ENCODE results near the gene OGFOD2. TPM values are rescaled to one million over a fixed set of nuclear protein-coding genes. Genes with fewer than 3 reads are reported as not detected.

OGFOD2 gene
- total RNA-seq, 4 donors from 2014 or later, result 5.9 to 16.3 (median 15.5) TPM

GRCh38 chr12:123019841-123020138 is 44.7 kb downstream of the OGFOD2 start:
- TF ChIP-seq, protein P1, sequence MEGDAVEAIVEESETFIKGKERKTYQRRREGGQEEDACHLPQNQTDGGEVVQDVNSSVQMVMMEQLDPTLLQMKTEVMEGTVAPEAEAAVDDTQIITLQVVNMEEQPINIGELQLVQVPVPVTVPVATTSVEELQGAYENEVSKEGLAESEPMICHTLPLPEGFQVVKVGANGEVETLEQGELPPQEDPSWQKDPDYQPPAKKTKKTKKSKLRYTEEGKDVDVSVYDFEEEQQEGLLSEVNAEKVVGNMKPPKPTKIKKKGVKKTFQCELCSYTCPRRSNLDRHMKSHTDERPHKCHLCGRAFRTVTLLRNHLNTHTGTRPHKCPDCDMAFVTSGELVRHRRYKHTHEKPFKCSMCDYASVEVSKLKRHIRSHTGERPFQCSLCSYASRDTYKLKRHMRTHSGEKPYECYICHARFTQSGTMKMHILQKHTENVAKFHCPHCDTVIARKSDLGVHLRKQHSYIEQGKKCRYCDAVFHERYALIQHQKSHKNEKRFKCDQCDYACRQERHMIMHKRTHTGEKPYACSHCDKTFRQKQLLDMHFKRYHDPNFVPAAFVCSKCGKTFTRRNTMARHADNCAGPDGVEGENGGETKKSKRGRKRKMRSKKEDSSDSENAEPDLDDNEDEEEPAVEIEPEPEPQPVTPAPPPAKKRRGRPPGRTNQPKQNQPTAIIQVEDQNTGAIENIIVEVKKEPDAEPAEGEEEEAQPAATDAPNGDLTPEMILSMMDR (IDR thresholded peaks at IDR 0.05), result no peak
- TF ChIP-seq POLR2A (IDR thresholded peaks at IDR 0.05), result no peak
- intact Hi-C loops (cut with DNase I), result no loop called here
- no peak for DNase-seq
- H3K4me1 ChIP-seq, result no peaks in the 10 kb centered on the region
- no peaks in the 10 kb centered on the region for H3K9me3 ChIP-seq
- 86 to 93% methylated on average over 2 of the region's 2 CpGs for WGBS, 2 donors
- no peak overlapping the region for H3K27ac ChIP-seq
- no peaks in the 10 kb centered on the region for H3K36me3 ChIP-seq
- no peak overlapping the region for H3K4me3 ChIP-seq (replicated peaks in 1 of 3)
- H3K27me3 ChIP-seq, result no peaks in the 10 kb centered on the region

DNA sequence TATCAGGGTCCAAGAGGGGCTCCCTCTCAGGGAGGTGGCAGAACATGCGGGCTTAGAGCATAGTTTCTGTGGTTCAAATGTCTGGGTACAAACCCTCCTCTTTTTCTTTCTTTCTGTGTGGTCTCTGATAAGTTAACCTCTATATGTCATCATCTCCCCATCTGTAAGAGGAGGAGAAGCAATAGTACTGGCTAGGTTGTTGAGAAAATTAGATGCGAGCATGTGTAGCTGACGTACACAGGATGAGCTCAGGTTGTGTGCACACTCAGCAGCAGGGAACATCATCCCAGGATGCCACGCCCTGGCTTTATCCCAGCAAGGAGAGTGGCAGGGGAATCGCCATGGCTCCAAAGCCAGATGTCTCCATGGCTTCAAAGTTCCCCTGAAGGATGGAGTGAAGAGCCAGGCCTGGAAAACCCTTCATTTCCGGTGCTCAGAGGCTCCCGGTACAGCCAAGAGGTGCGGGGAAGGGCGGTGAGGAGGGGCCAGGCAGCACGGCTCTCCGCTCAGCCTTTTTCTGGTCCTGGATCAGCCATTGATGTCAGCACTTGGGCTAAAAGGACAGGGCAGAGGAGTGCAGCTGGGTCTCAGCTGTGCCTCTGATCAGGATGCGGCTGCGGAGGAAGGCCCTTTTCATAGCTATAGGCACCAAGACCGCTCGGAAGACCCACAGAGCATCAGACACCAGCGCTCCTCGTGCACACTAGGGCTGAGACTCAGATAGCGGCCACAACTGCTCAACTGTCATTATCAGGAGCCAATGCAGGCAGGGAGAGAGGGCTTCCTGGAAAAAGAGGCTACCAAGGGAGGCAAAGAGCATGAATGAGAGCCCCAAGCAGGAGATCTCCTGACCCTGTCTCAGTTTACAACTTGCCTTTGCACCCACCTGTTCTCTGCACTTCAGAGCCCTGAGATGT is 46.9 kb downstream of the OGFOD2 start:
- 92 to 95% methylated on average over 16 to 18 of the region's 18 CpGs for WGBS, 2 donors
- Histone ChIP-seq H3K4me3 (replicated peaks in 1 of 3) (no peak overlapping the region), H3K4me1 (no peaks in the 10 kb centered on the region), H3K27me3 (no peaks in the 10 kb centered on the region), H3K9me3 (no peaks in the 10 kb centered on the region), H3K27ac (no peak overlapping the region), H3K36me3 (no peaks in the 10 kb centered on the region)
- DNase-seq, result no peak
- intact Hi-C loops (cut with DNase I), result no loop called here
- TF ChIP-seq POLR2A (IDR thresholded peaks at IDR 0.05), result no peak
- TF ChIP-seq, protein P1 (IDR thresholded peaks at IDR 0.05), result no peak

GRCh38 chr12:123022846-123023245 is 47.8 kb downstream of the OGFOD2 start:
- Histone ChIP-seq H3K36me3 (no peaks in the 10 kb centered on the region), H3K9me3 (no peaks in the 10 kb centered on the region), H3K4me3 (replicated peaks in 1 of 3) (no peak overlapping the region), H3K4me1 (peaks cover 0 to 5% of the 10 kb centered on the region in 2 donors), H3K27me3 (no peaks in the 10 kb centered on the region), H3K27ac (no peak overlapping the region)
- no peak for DNase-seq
- intact Hi-C loops (cut with DNase I), result no loop called here
- 94 to 98% methylated on average over 4 to 5 of the region's 5 CpGs for WGBS, 2 donors
- TF ChIP-seq, protein P1 (IDR thresholded peaks at IDR 0.05), result no peak
- no peak for TF ChIP-seq POLR2A (IDR thresholded peaks at IDR 0.05)

GRCh38 chr12:123024819-123025391 is 49.9 kb downstream of the OGFOD2 start:
- intact Hi-C loops (cut with DNase I), result no loop called here
- TF ChIP-seq POLR2A (IDR thresholded peaks at IDR 0.05), result no peak
- TF ChIP-seq, protein P1 (IDR thresholded peaks at IDR 0.05), result no peak
- H3K4me1 ChIP-seq, result peaks cover 0 to 16% of the 10 kb centered on the region in 2 donors
- H3K27me3 ChIP-seq, result no peaks in the 10 kb centered on the region
- H3K4me3 ChIP-seq (replicated peaks in 1 of 3), result no peak overlapping the region
- no peak overlapping the region for H3K27ac ChIP-seq
- no peaks in the 10 kb centered on the region for H3K36me3 ChIP-seq
- no peak for DNase-seq
- H3K9me3 ChIP-seq, result no peaks in the 10 kb centered on the region
- 80 to 83% methylated on average over 9 of the region's 9 CpGs for WGBS, 2 donors

All from thyroid gland (tissue), 4 donors.